Effector memory CD4-positive, alpha-beta T cell (primary cell): ENCODE measurements around the gene KIAA1328.

Source experiments
- DNase-seq, 3 donors: peaks; one replicate each; pipeline ENCODE4 v3.0.0-alpha.2; 2020
- H3K27ac ChIP-seq: 2 replicates; pipeline ENCODE4 v1.7.0; 2013; ENCODE audit warnings: mild to moderate bottlenecking, low read length, moderate library complexity; ENCODE audit not compliant: insufficient read depth, poor library complexity, severe bottlenecking
- H3K27me3 ChIP-seq: replicated peaks from 2 replicates; pipeline ENCODE4 v1.7.0; 2013; ENCODE audit warnings: mild to moderate bottlenecking, low read length; ENCODE audit not compliant: insufficient read depth, control insufficient read depth, poor library complexity, severe bottlenecking
- H3K36me3 ChIP-seq: 2 replicates; pipeline ENCODE4 v1.7.0; 2013; ENCODE audit warnings: mild to moderate bottlenecking, low read length, moderate library complexity; ENCODE audit not compliant: control insufficient read depth, insufficient read depth
- H3K4me1 ChIP-seq: 2 replicates; pipeline ENCODE4 v1.7.0; 2013; ENCODE audit warnings: low read length, mild to moderate bottlenecking; ENCODE audit not compliant: control insufficient read depth, insufficient read depth, poor library complexity, severe bottlenecking
- H3K4me3 ChIP-seq: 2 replicates; pipeline ENCODE4 v1.7.0; 2013; ENCODE audit warnings: low read length, low read depth, mild to moderate bottlenecking; ENCODE audit not compliant: insufficient read depth, poor library complexity, severe bottlenecking
- H3K9me3 ChIP-seq: 2 replicates; pipeline ENCODE4 v1.7.0; 2013; ENCODE audit warnings: mild to moderate bottlenecking, low read length, moderate library complexity; ENCODE audit not compliant: control insufficient read depth

KIAA1328 gene

DNA sequence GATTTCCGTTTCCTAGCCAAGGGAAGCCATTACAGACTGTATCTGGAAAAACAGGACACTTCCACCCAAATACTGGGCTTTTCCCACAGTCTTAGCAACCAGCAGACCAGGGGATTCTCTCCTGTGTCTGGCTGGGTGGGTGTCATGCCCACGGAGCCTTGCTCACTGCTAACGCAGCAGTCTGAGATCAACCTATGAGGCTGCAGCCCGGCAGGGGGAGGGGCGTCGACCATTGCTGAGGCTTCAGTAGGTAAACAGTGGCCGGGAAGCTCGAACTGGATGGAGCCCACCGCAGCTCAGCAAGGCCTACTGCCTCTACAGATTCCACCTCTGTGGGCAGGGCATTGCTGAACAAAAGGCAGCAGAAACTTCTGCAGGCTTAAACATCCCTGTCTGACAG, 131.1 kb downstream of the KIAA1328 start:
- DNase-seq, result no peak
- no peaks in the 10 kb centered on the region for H3K36me3 ChIP-seq
- H3K27me3 ChIP-seq, result no peaks in the 10 kb centered on the region
- no peaks in the 10 kb centered on the region for H3K9me3 ChIP-seq
- no peaks in the 10 kb centered on the region for H3K4me1 ChIP-seq
- H3K27ac ChIP-seq, result no peak overlapping the region
- H3K4me3 ChIP-seq, result no peak overlapping the region

DNA sequence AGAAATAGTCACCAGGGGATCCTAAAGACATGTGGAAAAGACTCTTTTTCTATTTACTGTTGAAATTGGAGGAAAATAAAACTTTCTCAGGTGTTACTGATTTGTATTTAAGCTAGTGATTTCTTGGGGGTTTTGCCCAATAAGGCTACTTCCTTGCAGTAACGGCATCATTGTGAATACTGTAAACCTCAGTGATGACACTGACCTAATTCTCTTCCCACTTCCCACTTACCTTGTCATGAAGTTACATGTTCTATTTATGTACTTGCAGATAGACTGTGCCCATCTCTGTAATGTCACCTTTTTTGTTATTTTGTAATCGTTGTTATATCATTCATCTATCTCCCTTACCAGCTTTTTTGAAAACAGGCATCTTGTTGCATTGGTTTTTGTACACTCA, 134.5 kb downstream of the KIAA1328 start:
- no peaks in the 10 kb centered on the region for H3K4me1 ChIP-seq
- H3K4me3 ChIP-seq, result no peak overlapping the region
- no peak overlapping the region for H3K27ac ChIP-seq
- no peaks in the 10 kb centered on the region for H3K36me3 ChIP-seq
- no peaks in the 10 kb centered on the region for H3K9me3 ChIP-seq
- no peaks in the 10 kb centered on the region for H3K27me3 ChIP-seq
- DNase-seq, result no peak

GRCh38 chr18:36974686-36975085, 145.8 kb downstream of the KIAA1328 start:
- Histone ChIP-seq H3K4me1 (no peaks in the 10 kb centered on the region), H3K4me3 (no peak overlapping the region), H3K9me3 (no peaks in the 10 kb centered on the region), H3K27ac (no peak overlapping the region), H3K27me3 (no peaks in the 10 kb centered on the region), H3K36me3 (no peaks in the 10 kb centered on the region)
- DNase-seq, result no peak

DNA sequence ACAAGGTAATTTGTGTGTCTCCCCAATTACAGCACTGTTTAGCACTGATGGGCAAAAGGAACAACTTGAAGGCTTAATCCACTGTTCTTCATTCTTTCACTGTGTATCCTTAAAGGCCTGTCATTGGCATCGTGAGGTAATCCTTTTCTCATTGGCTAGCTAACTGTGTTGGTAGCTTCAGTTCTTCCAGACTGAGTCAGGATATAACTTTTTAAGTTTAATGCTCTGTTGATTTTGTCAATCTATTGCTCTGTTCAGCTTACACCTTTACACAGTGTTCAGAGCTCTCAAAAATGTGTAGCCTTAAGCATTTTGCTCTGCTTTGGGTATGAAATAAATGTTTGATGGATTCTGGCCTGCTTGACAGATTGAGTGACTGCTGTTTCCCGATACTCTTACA, 148.2 kb downstream of the KIAA1328 start:
- H3K4me3 ChIP-seq, result no peak overlapping the region
- H3K27me3 ChIP-seq, result no peaks in the 10 kb centered on the region
- H3K9me3 ChIP-seq, result no peaks in the 10 kb centered on the region
- no peak for DNase-seq
- no peak overlapping the region for H3K27ac ChIP-seq
- H3K4me1 ChIP-seq, result no peaks in the 10 kb centered on the region
- no peaks in the 10 kb centered on the region for H3K36me3 ChIP-seq

DNA sequence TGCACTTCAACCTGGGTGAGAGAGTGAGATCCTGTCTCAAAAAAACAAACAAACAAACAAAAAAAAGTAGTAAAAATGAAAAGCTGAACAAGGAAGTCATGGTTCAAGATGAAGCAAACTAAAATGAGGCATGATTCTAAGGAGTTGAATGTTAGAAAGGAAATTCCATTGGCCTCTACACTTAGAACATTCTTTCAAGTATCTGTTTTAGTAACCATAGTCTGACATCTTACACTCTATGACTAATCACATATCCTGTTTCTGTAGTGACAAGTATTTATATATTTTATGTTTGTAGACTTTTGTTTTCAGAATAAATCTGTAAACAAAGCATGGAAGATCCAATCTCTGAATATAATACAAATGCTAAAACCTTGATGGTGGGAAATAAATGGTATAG, 164.1 kb downstream of the KIAA1328 start:
- H3K27ac ChIP-seq, result no peak overlapping the region

DNA sequence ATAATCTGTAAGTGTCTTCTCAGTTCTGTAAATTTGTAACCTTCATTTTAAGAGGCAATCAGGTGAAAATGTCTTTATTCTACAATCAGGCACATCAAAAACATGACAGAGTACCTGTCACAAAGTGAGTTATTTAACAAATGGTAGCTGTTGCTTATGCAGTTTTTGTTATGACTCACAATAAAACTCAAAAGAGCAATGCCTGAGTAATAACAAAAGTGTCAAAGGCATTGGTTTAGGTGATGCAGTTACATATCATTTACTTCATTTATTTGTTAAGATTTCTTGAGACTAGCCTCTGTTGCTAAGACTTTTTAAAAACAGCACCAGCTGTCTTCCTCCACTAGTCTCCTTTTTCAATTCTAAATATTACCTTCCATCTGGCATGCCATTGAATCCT, 177.8 kb downstream of the KIAA1328 start:
- H3K27me3 ChIP-seq, result no peaks in the 10 kb centered on the region
- no peaks in the 10 kb centered on the region for H3K4me1 ChIP-seq
- H3K27ac ChIP-seq, result no peak overlapping the region
- H3K4me3 ChIP-seq, result no peak overlapping the region
- no peaks in the 10 kb centered on the region for H3K36me3 ChIP-seq
- H3K9me3 ChIP-seq, result no peaks in the 10 kb centered on the region
- DNase-seq, result no peak

More for the DNA sequence above, 164.1 kb downstream of the KIAA1328 start:
- H3K4me1 ChIP-seq, result no peaks in the 10 kb centered on the region
- no peak for DNase-seq
- H3K9me3 ChIP-seq, result no peaks in the 10 kb centered on the region
- H3K4me3 ChIP-seq, result no peak overlapping the region
- H3K36me3 ChIP-seq, result no peaks in the 10 kb centered on the region
- H3K27me3 ChIP-seq, result no peaks in the 10 kb centered on the region

GRCh38 chr18:37012452-37012851, 183.5 kb downstream of the KIAA1328 start:
- H3K4me3 ChIP-seq, result no peak overlapping the region
- no peak for DNase-seq
- no peaks in the 10 kb centered on the region for H3K27me3 ChIP-seq
- H3K36me3 ChIP-seq, result no peaks in the 10 kb centered on the region
- peaks cover 13% of the 10 kb centered on the region for H3K9me3 ChIP-seq
- H3K27ac ChIP-seq, result no peak overlapping the region
- H3K4me1 ChIP-seq, result no peaks in the 10 kb centered on the region

GRCh38 chr18:37019157-37019827, 190.4 kb downstream of the KIAA1328 start:
- no peak for DNase-seq
- H3K9me3 ChIP-seq, result peaks cover 9% of the 10 kb centered on the region
- H3K4me1 ChIP-seq, result no peaks in the 10 kb centered on the region
- H3K36me3 ChIP-seq, result peaks cover 7% of the 10 kb centered on the region
- H3K27ac ChIP-seq, result no peak overlapping the region
- no peaks in the 10 kb centered on the region for H3K27me3 ChIP-seq
- no peak overlapping the region for H3K4me3 ChIP-seq

GRCh38 chr18:37033419-37033818, 204.5 kb downstream of the KIAA1328 start:
- Histone ChIP-seq H3K4me1 (no peaks in the 10 kb centered on the region), H3K9me3 (no peaks in the 10 kb centered on the region), H3K36me3 (no peaks in the 10 kb centered on the region), H3K4me3 (no peak overlapping the region), H3K27ac (no peak overlapping the region), H3K27me3 (no peaks in the 10 kb centered on the region)
- no peak for DNase-seq

- DNase-seq, result no peak
- peaks cover 3% of the 10 kb centered on the region for H3K36me3 ChIP-seq
- H3K27ac ChIP-seq, result no peak overlapping the region
These were observed 213.5 kb downstream of the KIAA1328 start for GRCh38 chr18:37042381-37042780.

More at GRCh38 chr18:37042381-37042780, 213.5 kb downstream of the KIAA1328 start:
- no peaks in the 10 kb centered on the region for H3K4me1 ChIP-seq
- no peaks in the 10 kb centered on the region for H3K27me3 ChIP-seq
- H3K4me3 ChIP-seq, result no peak overlapping the region
- peaks cover 5% of the 10 kb centered on the region for H3K9me3 ChIP-seq
